GM23248 (cell line): ENCODE data around the gene ANKH. TPM values are rescaled to one million over a fixed set of nuclear protein-coding genes. Genes with fewer than 3 reads are reported as not detected.

Experiments
- DNase-seq: peaks from one replicate; pipeline ENCODE4 v3.0.0-alpha.2; 2015
- H2AFZ ChIP-seq: fragments of 200-600 bp; sonication (generic); 2 replicates; pipeline ENCODE4 v1.6.1; 2016; ENCODE audit warnings: antibody characterized with exemption
- H3F3A ChIP-seq: fragments of 200-600 bp; sonication (generic); 2 replicates; pipeline ENCODE4 v1.6.1; 2016; ENCODE audit warnings: mild to moderate bottlenecking, antibody characterized with exemption, mixed run types; ENCODE audit not compliant: insufficient read depth
- H3K27ac ChIP-seq: fragments of 200-600 bp; sonication (generic); 2 replicates; pipeline ENCODE4 v1.5.1; 2016; ENCODE audit warnings: mild to moderate bottlenecking
- H3K27me3 ChIP-seq: fragments of 200-600 bp; sonication (generic); replicated peaks from 2 replicates; pipeline ENCODE4 v1.6.1; 2016; ENCODE audit warnings: mild to moderate bottlenecking; ENCODE audit not compliant: insufficient read depth
- H3K36me3 ChIP-seq: fragments of 200-600 bp; sonication (generic); 2 replicates; pipeline ENCODE4 v1.6.1; 2016; ENCODE audit warnings: low read depth, mild to moderate bottlenecking
- H3K4me1 ChIP-seq: fragments of 200-600 bp; sonication (generic); 2 replicates; pipeline ENCODE4 v1.6.1; 2016; ENCODE audit warnings: mild to moderate bottlenecking; ENCODE audit not compliant: insufficient read depth
- H3K4me2 ChIP-seq: fragments of 200-600 bp; sonication (generic); one replicate; pipeline ENCODE4 v1.6.1; 2016; ENCODE audit warnings: mild to moderate bottlenecking; ENCODE audit not compliant: unreplicated experiment
- H3K4me3 ChIP-seq: fragments of 200-600 bp; sonication (generic); 2 replicates; pipeline ENCODE4 v1.5.1; 2016; ENCODE audit warnings: mild to moderate bottlenecking
- H3K79me2 ChIP-seq: fragments of 200-600 bp; sonication (generic); 2 replicates; pipeline ENCODE4 v1.6.1; 2016; ENCODE audit warnings: mild to moderate bottlenecking; ENCODE audit not compliant: insufficient read depth
- H3K9ac ChIP-seq: fragments of 200-600 bp; sonication (generic); 2 replicates; pipeline ENCODE4 v1.6.1; 2016; ENCODE audit warnings: mild to moderate bottlenecking
- H3K9me2 ChIP-seq: fragments of 200-600 bp; sonication (generic); 2 replicates; pipeline ENCODE4 v1.6.1; 2016; ENCODE audit warnings: mixed run types, mild to moderate bottlenecking, moderate library complexity; ENCODE audit not compliant: insufficient read depth
- H3K9me3 ChIP-seq: fragments of 200-600 bp; sonication (generic); one replicate; pipeline ENCODE4 v1.6.1; 2017; ENCODE audit warnings: low read depth
- H4K20me1 ChIP-seq: fragments of 200-600 bp; sonication (generic); 2 replicates; pipeline ENCODE4 v1.6.0; 2016; ENCODE audit not compliant: insufficient read depth
- EZH2 ChIP-seq: fragments of 200-600 bp; sonication (generic); IDR thresholded peaks from 2 replicates; pipeline ENCODE4 v1.6.1; 2018; ENCODE audit warnings: antibody characterized with exemption, mild to moderate bottlenecking; ENCODE audit not compliant: insufficient read depth, poor library complexity, severe bottlenecking
- EZH2phosphoT487 ChIP-seq: fragments of 200-600 bp; sonication (generic); IDR thresholded peaks from 2 replicates; pipeline ENCODE4 v1.6.1; 2018; ENCODE audit warnings: antibody characterized with exemption, moderate library complexity, mild to moderate bottlenecking, low read depth; ENCODE audit not compliant: insufficient read depth
- WGBS, 2 experiments: methylation state at CpG; one replicate each; pipeline ENCODE4 v1.1.6; 2015 to 2017; ENCODE audit warnings: low lambda C conversion rate in 2 of 2, low coverage in 1 of 2; ENCODE audit errors: missing lambda C conversion rate in 2 of 2; 5-methylcytosine and 5-hydroxymethylcytosine counted together
- in situ Hi-C: fragments of 300-500 bp; cut with MboI; formaldehyde crosslinking; loops from 2 replicates; pipeline ENCODE4 v1.15.0; 2020
- polyA plus RNA-seq: library from polyadenylated mRNA; unstranded; fragments of >200 nt; fragmentation: Nextera tagmentation; extraction: Ambion mirVana; gene quantifications from 2 replicates; pipeline ENCODE4 v1.2.1, GENCODE V29; 2016
- total RNA-seq: library from RNA; depleted of rRNA; stranded (reverse); fragments of >200 nt; shearing (Covaris generic); gene quantifications from 2 replicates; pipeline ENCODE4 v1.2.3, GENCODE V29; 2014

The ANKH gene
- total and polyA plus RNA-seq, 2 experiments from 2014 or later, result 45.9 to 47.6 TPM

- no peaks in the 10 kb centered on the region for H3K79me2 ChIP-seq
- H3K9ac ChIP-seq, result no peak overlapping the region
- peaks cover 21% of the 10 kb centered on the region; the same call in 1 of the 2 replicates for H3K36me3 ChIP-seq
- no peak overlapping the region for H3K4me2 ChIP-seq
- H3K27ac ChIP-seq, result no peak overlapping the region
- no peak overlapping the region for H2AFZ ChIP-seq
- TF ChIP-seq EZH2phosphoT487 (0 out of 2 replicates have a peak, but pooled peaks have one; percentile 27), EZH2 (no peak)
- DNase-seq, result peak; percentile 75
- peaks cover 38% of the 10 kb centered on the region for H3F3A ChIP-seq
- peaks cover 21% of the 10 kb centered on the region for H3K4me1 ChIP-seq
- 73 to 74% methylated on average over 6 of the region's 6 CpGs for WGBS, 2 experiments
- no peak overlapping the region for H3K4me3 ChIP-seq
- no peaks in the 10 kb centered on the region for H3K9me2 ChIP-seq
- no peaks in the 10 kb centered on the region for H3K9me3 ChIP-seq
- no peaks in the 10 kb centered on the region for H3K27me3 ChIP-seq
- in situ Hi-C loops, result no loop called here
- no peaks in the 10 kb centered on the region for H4K20me1 ChIP-seq
These were observed 127.8 kb downstream of the ANKH start for GRCh38 chr5:14743601-14744295.

DNA sequence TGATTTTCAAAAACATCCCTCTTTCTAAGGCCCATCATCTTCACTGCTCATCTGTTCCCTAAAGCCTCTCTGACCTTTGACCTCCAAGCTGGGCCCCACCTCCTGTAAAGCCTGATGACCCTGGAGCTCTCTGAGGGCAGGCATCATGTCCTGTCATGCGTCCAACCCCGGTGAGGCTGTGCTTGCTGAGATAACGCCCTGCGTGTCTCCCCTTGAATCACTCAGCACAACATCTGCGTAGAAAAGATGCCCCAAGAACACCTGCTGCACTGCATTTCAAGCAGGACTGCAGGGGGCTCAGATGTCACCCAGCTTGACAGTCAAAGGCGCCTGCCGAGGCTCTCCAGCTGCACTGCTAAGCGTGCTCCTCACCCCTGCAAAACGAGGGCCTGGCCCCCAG, 129.1 kb downstream of the ANKH start:
- H3K27ac ChIP-seq, result no peak overlapping the region
- no peak overlapping the region for H3K4me3 ChIP-seq
- peaks cover 21% of the 10 kb centered on the region for H3K4me1 ChIP-seq
- H4K20me1 ChIP-seq, result no peaks in the 10 kb centered on the region
- no peaks in the 10 kb centered on the region for H3K27me3 ChIP-seq
- H3K79me2 ChIP-seq, result no peaks in the 10 kb centered on the region
- DNase-seq, result no peak
- no peak for TF ChIP-seq EZH2phosphoT487
- no peak for TF ChIP-seq EZH2
- in situ Hi-C loops, result no loop called here
- H3K9me3 ChIP-seq, result no peaks in the 10 kb centered on the region
- H3K4me2 ChIP-seq, result no peak overlapping the region
- H3K36me3 ChIP-seq, result peaks cover 18% of the 10 kb centered on the region; the same call in 1 of the 2 replicates
- no peak overlapping the region for H2AFZ ChIP-seq
- whole genome bisulfite sequencing, 2 experiments, result 90 to 94% methylated on average over 9 of the region's 9 CpGs
- H3K9ac ChIP-seq, result no peak overlapping the region
- no peaks in the 10 kb centered on the region for H3K9me2 ChIP-seq
- peaks cover 35% of the 10 kb centered on the region for H3F3A ChIP-seq

DNA sequence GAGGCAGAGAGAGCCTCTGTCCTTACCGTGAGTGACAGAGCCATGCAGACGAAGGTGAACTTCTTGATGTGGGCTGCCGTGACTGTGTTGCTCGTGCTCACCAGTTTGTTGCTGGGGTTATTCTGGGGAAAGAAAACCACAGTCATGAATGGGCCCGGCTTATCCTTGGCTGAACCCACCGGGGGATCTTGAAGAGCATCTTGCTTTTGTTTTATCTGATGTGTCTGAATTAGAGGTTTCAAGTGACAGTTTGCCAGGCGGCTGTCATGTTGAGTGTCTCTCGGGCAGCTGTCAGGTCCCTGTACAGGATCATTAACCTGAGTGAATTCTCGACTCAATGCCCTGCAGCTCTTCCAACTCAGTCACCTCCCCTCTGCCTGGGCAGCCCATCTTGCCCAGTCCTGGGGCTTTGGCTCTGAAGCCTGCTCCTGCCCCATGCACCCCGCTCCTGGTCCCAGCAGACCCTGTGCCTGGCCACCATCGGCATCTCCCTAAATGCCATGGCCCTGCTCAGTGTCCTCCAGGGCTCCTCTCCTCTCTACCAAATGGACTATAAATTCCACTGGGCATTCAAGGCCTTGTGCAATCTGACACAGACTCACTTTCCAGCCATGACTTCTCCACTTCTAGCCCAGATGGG, 129.7 kb downstream of the ANKH start:
- in situ Hi-C loops, result no loop called here
- Histone ChIP-seq H3K4me1 (peaks cover 21% of the 10 kb centered on the region), H3K27ac (no peak overlapping the region), H3K9me3 (no peaks in the 10 kb centered on the region), H3F3A (peaks cover 35% of the 10 kb centered on the region), H4K20me1 (no peaks in the 10 kb centered on the region), H2AFZ (no peak overlapping the region), H3K9ac (no peak overlapping the region), H3K79me2 (no peaks in the 10 kb centered on the region), H3K9me2 (no peaks in the 10 kb centered on the region), H3K27me3 (no peaks in the 10 kb centered on the region), H3K4me3 (no peak overlapping the region), H3K4me2 (no peak overlapping the region), H3K36me3 (peaks cover 15% of the 10 kb centered on the region; the same call in 1 of the 2 replicates)
- 94 to 99% methylated on average over 11 of the region's 11 CpGs for WGBS, 2 experiments
- DNase-seq, result no peak
- no peak for TF ChIP-seq EZH2phosphoT487
- no peak for TF ChIP-seq EZH2

GRCh38 chr5:14741131-14741530, 130.4 kb downstream of the ANKH start:
- Histone ChIP-seq H3K9ac (no peak overlapping the region), H3K36me3 (peaks cover 14% of the 10 kb centered on the region; the same call in 1 of the 2 replicates), H3K4me1 (peaks cover 21% of the 10 kb centered on the region), H3K9me3 (no peaks in the 10 kb centered on the region), H3K27ac (no peak overlapping the region), H3K27me3 (no peaks in the 10 kb centered on the region), H3K79me2 (no peaks in the 10 kb centered on the region), H4K20me1 (no peaks in the 10 kb centered on the region), H3K9me2 (no peaks in the 10 kb centered on the region), H3K4me3 (no peak overlapping the region), H3F3A (peaks cover 35% of the 10 kb centered on the region), H2AFZ (no peak overlapping the region), H3K4me2 (no peak overlapping the region)
- TF ChIP-seq EZH2 (no peak), EZH2phosphoT487 (no peak)
- in situ Hi-C loops, result no loop called here
- no peak for DNase-seq
- WGBS, 2 experiments, result 85 to 86% methylated on average over 13 of the region's 13 CpGs
